ENCODE results near the gene LIN7B. TPM values are rescaled to one million over a fixed set of nuclear protein-coding genes. Genes with fewer than 3 reads are reported as not detected.
A peak's percentile ranks its signal among the peaks of the same experiment; 100 is the strongest.

The LIN7B gene
- total and polyA plus RNA-seq, 9 of the 15 experiments (the other 6 are each of a cell fraction or from before 2014, with no cell fraction given): 0.89 to 15.7 (median 4.0) TPM

- no peak for TF ChIP-seq ZNF511 (CRISPR knock-in tag; IDR thresholded peaks at IDR 0.05)
- no peak for TF ChIP-seq WHSC1 (IDR thresholded peaks at IDR 0.05; ENCODE audit: low read length)
- no peak for TF ChIP-seq CHAMP1 (IDR thresholded peaks at IDR 0.05)
- no peak for TF ChIP-seq ETV1 (tag; conservative IDR thresholded peaks at IDR 0.05; ENCODE audit: low read depth)
- TF ChIP-seq KLF1 (tag; IDR thresholded peaks at IDR 0.05): no peak
- no peak for TF ChIP-seq HMBOX1 (IDR thresholded peaks at IDR 0.05)
- no peak for TF ChIP-seq E2F5 (CRISPR knock-in tag; IDR thresholded peaks at IDR 0.05)
- no peak for TF ChIP-seq ZNF717 (CRISPR knock-in tag; IDR thresholded peaks at IDR 0.05)
- no peak for TF ChIP-seq NCOA2 (IDR thresholded peaks at IDR 0.05; ENCODE audit: partially characterized antibody in 2 of 2)
- 0 out of 4 replicates have a peak, but pooled peaks of 1 of the 2 experiments have one; percentile 39 for TF ChIP-seq KDM4B (IDR thresholded peaks at IDR 0.05; ENCODE audit: borderline replicate concordance in 2 of 2, low read depth in 1 of 2)
- TF ChIP-seq BCL6 (CRISPR knock-in tag; IDR thresholded peaks at IDR 0.05): no peak
- no peak for TF ChIP-seq SMARCB1 (IDR thresholded peaks at IDR 0.05; ENCODE audit: insufficient read length, low read depth)
- 0 out of 2 replicates have a peak, but pooled peaks have one; percentile 30 for TF ChIP-seq E2F1 (CRISPR knock-in tag; IDR thresholded peaks at IDR 0.05)
- TF ChIP-seq ZNF384 (IDR thresholded peaks at IDR 0.05; ENCODE audit: low read depth, low read length): no peak
Measured at GRCh38 chr19:49142866-49143335, 28.7 kb downstream of the LIN7B start (continued).
